Karpas-422 (cell line): ENCODE measurements around the gene SMO. TPM values are rescaled to one million over a fixed set of nuclear protein-coding genes. Genes with fewer than 3 reads are reported as not detected.

Experiments used
- DNase-seq: peaks from one replicate; pipeline ENCODE4 v3.0.0-alpha.2; 2015
- H2AFZ ChIP-seq: fragments of 200-600 bp; sonication (generic); 2 replicates; pipeline ENCODE4 v1.6.1; 2014; ENCODE audit warnings: antibody characterized with exemption, low read length, mixed read lengths
- H3K27ac ChIP-seq: fragments of 200-600 bp; sonication (generic); 2 replicates; pipeline ENCODE4 v1.5.1; 2014; ENCODE audit warnings: mild to moderate bottlenecking, low read length, moderate library complexity
- H3K27me3 ChIP-seq: fragments of 200-600 bp; sonication (generic); 2 replicates; pipeline ENCODE4 v1.6.1; 2014; ENCODE audit warnings: low read length, mixed read lengths
- H3K36me3 ChIP-seq: fragments of 200-600 bp; sonication (generic); 2 replicates; pipeline ENCODE4 v1.6.1; 2014; ENCODE audit warnings: low read length, mixed read lengths; ENCODE audit not compliant: insufficient read depth
- H3K4me1 ChIP-seq: fragments of 200-600 bp; sonication (generic); 2 replicates; pipeline ENCODE4 v1.6.1; 2014; ENCODE audit warnings: mild to moderate bottlenecking, low read length, mixed read lengths
- H3K4me2 ChIP-seq: fragments of 200-600 bp; sonication (generic); 2 replicates; pipeline ENCODE4 v1.6.1; 2014; ENCODE audit warnings: low read length, low read depth, mild to moderate bottlenecking; ENCODE audit not compliant: poor library complexity, severe bottlenecking
- H3K4me3 ChIP-seq: fragments of 200-600 bp; sonication (generic); 2 replicates; pipeline ENCODE4 v1.5.1; 2014; ENCODE audit warnings: mild to moderate bottlenecking, antibody characterized with exemption, low read length, mixed read lengths
- H3K79me2 ChIP-seq: fragments of 200-600 bp; sonication (generic); 2 replicates; pipeline ENCODE4 v1.6.1; 2014; ENCODE audit warnings: mild to moderate bottlenecking, low read length, mixed read lengths
- H3K9ac ChIP-seq: fragments of 200-600 bp; sonication (generic); 2 replicates; pipeline ENCODE4 v1.6.0; 2014; ENCODE audit warnings: low read length
- H3K9me2 ChIP-seq: fragments of 200-600 bp; sonication (generic), shearing (Covaris generic); replicated peaks from 2 replicates; pipeline ENCODE4 v1.6.0; 2014; ENCODE audit warnings: mild to moderate bottlenecking, low read length, moderate library complexity; ENCODE audit not compliant: insufficient read depth
- H3K9me3 ChIP-seq: fragments of 300-700, 200-600 bp; sonication (generic); 2 replicates; pipeline ENCODE4 v1.6.1; 2014; ENCODE audit warnings: low read length, mixed read lengths
- H4K20me1 ChIP-seq: fragments of 200-600 bp; sonication (generic); 2 replicates; pipeline ENCODE4 v1.6.1; 2014; ENCODE audit warnings: mild to moderate bottlenecking, antibody characterized with exemption, low read length, low read depth; ENCODE audit not compliant: insufficient read depth
- total RNA-seq: library from RNA; depleted of rRNA; stranded (reverse); fragments of >200 nt; shearing (Covaris generic); gene quantifications from 2 replicates; pipeline ENCODE4 v1.2.3, GENCODE V29; 2014; ENCODE audit warnings: low replicate concordance

SMO gene
- total RNA-seq, 1 experiment from 2014 or later, result not detected

DNA sequence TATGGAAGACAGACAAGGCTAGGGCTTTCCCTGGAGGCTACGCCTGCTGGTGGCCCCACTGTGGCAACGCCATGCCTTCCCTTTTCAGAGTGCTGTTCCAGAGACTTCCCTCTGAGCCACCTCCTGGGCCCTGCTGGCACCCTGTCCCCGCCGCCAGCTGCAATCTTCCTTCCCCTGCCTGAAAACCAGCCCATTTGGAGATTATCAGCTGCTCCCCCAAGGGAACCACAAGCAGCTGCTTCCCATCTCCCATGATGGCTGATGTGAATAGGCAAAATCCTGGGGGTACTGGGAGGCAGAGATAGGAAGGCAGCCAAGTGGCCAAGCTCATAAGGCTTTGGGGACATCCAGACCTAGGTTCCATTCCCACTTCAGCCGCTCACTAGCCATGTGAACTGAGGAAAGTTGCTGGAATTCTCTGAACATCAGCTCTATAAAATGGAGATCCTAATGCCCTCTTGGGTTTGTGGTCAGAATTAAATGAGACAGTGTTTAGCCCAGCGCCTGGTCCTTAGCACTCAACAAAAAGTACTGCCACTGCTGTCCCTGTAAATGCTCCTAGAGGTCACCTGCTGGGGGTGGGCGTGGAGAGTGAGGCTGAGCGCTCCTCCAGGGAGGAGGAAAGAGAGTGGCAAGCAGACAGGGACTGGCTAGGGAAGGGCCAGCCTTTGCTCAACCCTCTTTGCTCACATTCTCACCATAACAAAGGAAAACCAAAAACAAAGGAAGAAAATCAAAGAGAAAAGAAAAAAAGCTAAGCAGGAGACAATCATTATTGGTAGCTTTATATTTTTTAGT lies 38.0 kb upstream of the SMO start:
- H3K9me2 ChIP-seq, result no peaks in the 10 kb centered on the region
- no peaks in the 10 kb centered on the region for H3K9me3 ChIP-seq
- peaks cover 14% of the 10 kb centered on the region for H3K4me1 ChIP-seq
- no peak overlapping the region for H3K4me2 ChIP-seq
- H3K27ac ChIP-seq, result no peak overlapping the region
- H3K36me3 ChIP-seq, result no peaks in the 10 kb centered on the region
- no peak overlapping the region for H2AFZ ChIP-seq
- H3K79me2 ChIP-seq, result no peaks in the 10 kb centered on the region
- no peak for DNase-seq
- H3K4me3 ChIP-seq, result no peak overlapping the region
- no peak overlapping the region for H3K9ac ChIP-seq
- H3K27me3 ChIP-seq, result no peaks in the 10 kb centered on the region
- H4K20me1 ChIP-seq, result 0 out of 2 replicates have a peak, but pooled peaks cover 8% of the 10 kb centered on the region

DNA sequence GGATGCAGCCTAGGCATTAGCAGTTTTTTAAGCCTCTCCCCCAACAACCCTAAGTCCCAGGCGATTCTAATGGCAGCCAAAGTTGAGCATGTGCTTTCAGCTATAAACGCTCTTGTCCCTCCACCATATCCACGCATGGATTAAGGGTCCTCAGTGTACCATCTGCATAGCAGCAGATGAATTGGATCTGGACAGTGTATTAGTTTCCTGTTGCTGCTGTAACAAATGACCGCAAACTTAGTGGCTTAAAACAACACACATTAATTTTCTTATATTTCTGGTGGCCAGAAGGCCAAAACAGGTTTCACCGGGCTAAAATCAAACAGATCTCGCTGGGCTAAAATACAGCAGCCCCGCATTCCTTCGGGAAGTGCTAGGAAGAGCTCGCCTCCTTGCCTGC lies 30.8 kb upstream of the SMO start:
- H3K4me3 ChIP-seq, result no peak overlapping the region
- no peak overlapping the region for H3K4me2 ChIP-seq
- H3K4me1 ChIP-seq, result peaks cover 10% of the 10 kb centered on the region
- no peaks in the 10 kb centered on the region for H3K79me2 ChIP-seq
- no peak overlapping the region for H3K9ac ChIP-seq
- H3K27me3 ChIP-seq, result no peaks in the 10 kb centered on the region
- no peaks in the 10 kb centered on the region for H3K9me3 ChIP-seq
- H2AFZ ChIP-seq, result no peak overlapping the region
- no peaks in the 10 kb centered on the region for H4K20me1 ChIP-seq
- no peak for DNase-seq
- H3K36me3 ChIP-seq, result no peaks in the 10 kb centered on the region
- H3K9me2 ChIP-seq, result no peaks in the 10 kb centered on the region
- no peak overlapping the region for H3K27ac ChIP-seq

DNA sequence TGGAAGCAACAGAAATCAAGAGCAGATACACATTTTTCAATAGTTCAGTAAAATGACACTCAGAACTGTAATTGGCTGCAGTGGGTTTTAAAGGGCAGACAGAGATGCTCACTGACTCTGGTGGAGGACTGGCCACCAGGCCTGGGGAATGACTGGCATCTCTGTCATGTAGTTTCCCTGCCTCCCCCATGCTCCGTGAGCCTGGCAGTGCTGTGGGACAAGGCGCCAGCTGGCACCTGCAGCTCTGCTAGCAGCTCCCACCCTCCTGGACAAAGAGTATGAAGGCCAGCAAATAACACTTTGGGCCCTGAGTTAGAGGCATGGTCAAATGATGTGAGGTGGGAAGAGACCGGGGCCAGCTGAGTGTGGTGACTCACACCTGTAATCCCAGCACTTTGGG lies 28.9 kb upstream of the SMO start:
- H3K9ac ChIP-seq, result no peak overlapping the region
- H2AFZ ChIP-seq, result no peak overlapping the region
- H3K27ac ChIP-seq, result no peak overlapping the region

DNA sequence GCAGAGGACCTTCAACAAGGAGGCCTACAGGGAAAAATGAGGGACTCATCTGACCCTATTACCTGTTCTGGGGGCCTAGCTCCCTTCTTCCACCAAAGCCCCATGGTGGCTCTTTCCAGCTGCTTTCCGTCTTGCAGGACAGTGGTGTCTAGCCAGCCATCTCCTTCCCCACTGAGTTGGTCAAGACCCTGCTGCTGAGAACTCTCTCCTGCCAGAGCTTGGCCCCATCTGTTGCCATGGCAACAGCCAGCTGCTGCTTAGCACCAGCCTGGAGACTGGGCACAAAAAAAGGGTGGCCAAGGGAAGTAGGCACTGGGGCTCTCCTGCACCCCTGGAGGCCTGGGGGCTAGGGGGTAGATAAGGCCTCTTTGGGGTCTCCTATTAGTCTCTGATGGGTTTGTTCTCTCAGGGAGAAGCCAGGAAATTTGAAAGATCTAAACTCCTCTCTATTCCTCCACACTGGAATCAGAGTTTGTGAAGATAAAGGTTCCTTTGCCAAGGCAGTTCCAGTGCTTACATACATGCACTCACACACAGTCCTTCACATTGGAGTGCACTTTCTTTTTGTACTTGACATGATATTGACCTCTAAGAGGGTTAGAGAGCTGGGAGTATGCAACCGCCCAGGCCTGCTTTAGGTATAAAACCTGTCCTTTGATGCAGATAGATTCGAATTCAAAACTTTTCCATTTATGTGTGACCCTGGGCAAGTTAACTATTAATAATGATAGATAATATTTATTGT lies 28.1 kb upstream of the SMO start:
- H3K27ac ChIP-seq, result no peak overlapping the region
- H3K9me2 ChIP-seq, result no peaks in the 10 kb centered on the region
- no peaks in the 10 kb centered on the region for H3K36me3 ChIP-seq
- H2AFZ ChIP-seq, result no peak overlapping the region
- H3K9ac ChIP-seq, result no peak overlapping the region
- H3K4me2 ChIP-seq, result no peak overlapping the region
- peaks cover 10% of the 10 kb centered on the region for H3K4me1 ChIP-seq
- no peak overlapping the region for H3K4me3 ChIP-seq
- H3K9me3 ChIP-seq, result no peaks in the 10 kb centered on the region
- no peaks in the 10 kb centered on the region for H3K27me3 ChIP-seq
- DNase-seq, result no peak
- no peaks in the 10 kb centered on the region for H3K79me2 ChIP-seq
- no peaks in the 10 kb centered on the region for H4K20me1 ChIP-seq

More for the DNA sequence above, 28.9 kb upstream of the SMO start:
- no peaks in the 10 kb centered on the region for H4K20me1 ChIP-seq
- peaks cover 10% of the 10 kb centered on the region for H3K4me1 ChIP-seq
- no peaks in the 10 kb centered on the region for H3K79me2 ChIP-seq
- no peak for DNase-seq
- H3K4me2 ChIP-seq, result no peak overlapping the region
- no peaks in the 10 kb centered on the region for H3K9me2 ChIP-seq
- no peaks in the 10 kb centered on the region for H3K36me3 ChIP-seq
- no peak overlapping the region for H3K4me3 ChIP-seq
- H3K9me3 ChIP-seq, result no peaks in the 10 kb centered on the region
- no peaks in the 10 kb centered on the region for H3K27me3 ChIP-seq

DNA sequence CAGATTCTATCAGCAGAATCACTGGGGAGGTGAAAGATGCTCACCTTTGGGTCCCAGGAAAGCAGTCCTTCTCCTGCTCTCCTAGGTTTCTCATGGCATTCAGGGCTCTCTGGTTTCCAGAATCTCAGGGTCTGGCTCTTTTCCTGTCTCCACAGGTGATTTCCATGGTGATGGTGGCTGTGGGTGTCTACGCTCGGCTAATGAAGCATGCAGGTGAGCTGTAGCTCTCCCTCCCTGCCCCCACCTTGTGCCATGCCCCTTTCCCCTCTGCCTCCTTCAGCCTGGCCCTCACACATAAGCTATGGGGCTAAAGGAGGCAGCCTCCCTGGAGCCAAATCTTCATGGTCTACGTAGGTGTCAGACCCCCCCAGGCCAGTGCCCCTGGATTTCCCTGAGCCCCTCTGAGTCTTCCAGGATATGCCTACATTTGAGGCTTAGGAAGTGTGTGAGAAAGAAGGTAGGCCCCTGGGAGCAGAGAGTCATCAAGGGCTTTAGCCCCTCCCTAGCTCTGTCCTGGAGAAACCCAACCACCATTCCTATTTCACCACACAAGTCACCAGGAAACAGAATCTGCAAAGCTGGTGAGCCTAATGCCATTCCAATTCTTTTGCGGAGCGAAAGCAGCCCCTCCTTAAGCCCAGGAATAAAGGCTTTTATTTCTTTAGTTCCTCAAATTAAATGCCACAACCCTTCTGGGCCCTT lies 26.8 kb upstream of the SMO start:
- no peaks in the 10 kb centered on the region for H3K27me3 ChIP-seq
- no peak overlapping the region for H3K4me2 ChIP-seq
- no peak overlapping the region for H3K27ac ChIP-seq
- no peak for DNase-seq
- H3K9ac ChIP-seq, result no peak overlapping the region
- no peaks in the 10 kb centered on the region for H3K9me2 ChIP-seq
- H3K4me3 ChIP-seq, result no peak overlapping the region
- H3K4me1 ChIP-seq, result peaks cover 10% of the 10 kb centered on the region
- H3K36me3 ChIP-seq, result no peaks in the 10 kb centered on the region
- H3K9me3 ChIP-seq, result no peaks in the 10 kb centered on the region
- no peak overlapping the region for H2AFZ ChIP-seq
- no peaks in the 10 kb centered on the region for H3K79me2 ChIP-seq
- H4K20me1 ChIP-seq, result no peaks in the 10 kb centered on the region

DNA sequence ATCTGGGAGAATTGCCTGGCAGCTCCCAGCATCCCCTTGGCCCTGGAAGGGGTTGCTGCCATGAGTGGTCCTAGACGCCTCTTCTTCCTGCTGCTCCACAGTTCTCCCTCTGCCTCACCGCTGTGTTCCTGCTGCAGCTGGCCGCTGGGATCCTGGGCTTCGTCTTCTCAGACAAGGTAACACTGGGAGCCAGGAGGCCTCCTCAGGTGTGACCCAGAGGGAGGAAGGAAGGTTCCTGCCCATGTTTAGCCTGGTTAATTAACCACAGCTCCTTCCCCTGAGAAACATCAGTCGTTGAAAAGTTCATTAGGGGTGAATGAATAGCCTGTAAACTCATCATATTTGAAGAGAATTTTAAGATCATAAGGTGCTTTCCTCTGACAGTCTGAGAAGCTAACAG lies 25.7 kb upstream of the SMO start:
- Histone ChIP-seq H3K4me1 (peaks cover 10% of the 10 kb centered on the region), H4K20me1 (no peaks in the 10 kb centered on the region), H3K9me2 (no peaks in the 10 kb centered on the region), H3K4me2 (no peak overlapping the region), H3K4me3 (no peak overlapping the region), H3K9me3 (no peaks in the 10 kb centered on the region), H3K27me3 (no peaks in the 10 kb centered on the region), H3K27ac (no peak overlapping the region), H3K79me2 (no peaks in the 10 kb centered on the region), H3K9ac (no peak overlapping the region), H3K36me3 (no peaks in the 10 kb centered on the region), H2AFZ (no peak overlapping the region)
- no peak for DNase-seq

DNA sequence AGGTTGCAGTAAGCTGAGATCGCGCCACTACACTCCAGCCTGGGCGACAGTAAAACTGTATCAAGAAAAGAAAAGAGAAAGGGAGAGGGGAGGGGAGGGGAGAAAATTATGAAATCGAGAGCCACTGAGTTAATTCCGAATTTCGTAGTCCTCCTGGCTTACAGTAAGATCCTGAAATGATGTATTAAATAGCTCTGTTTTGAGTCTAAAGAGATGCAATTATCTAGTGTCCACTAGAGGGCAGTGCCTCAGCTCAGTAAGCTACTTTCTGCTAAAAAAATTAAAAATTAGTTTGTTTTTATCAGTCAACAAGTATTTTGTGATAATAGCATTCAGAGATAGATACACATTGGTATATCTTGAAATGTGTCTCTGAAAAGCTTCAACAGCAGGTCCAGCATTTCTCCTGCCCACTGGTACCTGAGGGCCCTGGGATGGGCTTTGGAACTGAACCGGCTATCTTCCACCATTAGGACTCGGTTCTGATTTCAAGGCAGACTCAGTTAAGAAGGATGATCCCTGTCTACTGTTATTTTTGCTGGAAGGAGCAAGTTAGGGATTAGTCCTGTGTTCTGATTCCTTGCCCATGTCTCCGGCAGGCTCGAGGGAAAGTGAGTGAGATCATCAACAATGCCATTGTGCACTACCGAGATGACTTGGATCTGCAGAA lies 24.4 kb upstream of the SMO start:
- H3K79me2 ChIP-seq, result no peaks in the 10 kb centered on the region
- H3K4me1 ChIP-seq, result peaks cover 14% of the 10 kb centered on the region
- no peaks in the 10 kb centered on the region for H4K20me1 ChIP-seq
- no peak overlapping the region for H3K27ac ChIP-seq
- no peak overlapping the region for H3K4me3 ChIP-seq
- H3K36me3 ChIP-seq, result no peaks in the 10 kb centered on the region
- no peak overlapping the region for H3K9ac ChIP-seq
- no peak overlapping the region for H2AFZ ChIP-seq
- no peaks in the 10 kb centered on the region for H3K27me3 ChIP-seq
- no peak overlapping the region for H3K4me2 ChIP-seq
- peak; percentile 83 for DNase-seq
- no peaks in the 10 kb centered on the region for H3K9me3 ChIP-seq
- H3K9me2 ChIP-seq, result no peaks in the 10 kb centered on the region

DNA sequence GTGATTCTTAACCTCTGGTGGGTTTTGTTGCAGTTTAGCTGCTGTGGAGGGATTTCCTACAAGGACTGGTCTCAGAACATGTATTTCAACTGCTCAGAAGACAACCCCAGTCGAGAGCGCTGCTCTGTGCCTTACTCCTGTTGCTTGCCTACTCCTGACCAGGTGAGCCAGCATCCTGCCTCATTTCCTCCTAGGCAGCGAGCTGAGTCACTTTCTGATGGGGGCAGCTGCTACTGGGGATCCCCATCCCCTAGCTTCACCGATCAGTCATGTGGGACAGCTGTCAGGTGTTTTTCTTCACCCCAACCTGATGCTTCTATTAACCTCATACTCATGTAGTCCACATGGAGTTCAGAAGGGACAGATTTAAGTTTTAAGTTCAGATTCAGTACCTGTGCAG lies 21.7 kb upstream of the SMO start:
- Histone ChIP-seq H3K4me1 (peaks cover 22% of the 10 kb centered on the region), H3K9me3 (no peaks in the 10 kb centered on the region), H3K27ac (no peak overlapping the region), H3K36me3 (no peaks in the 10 kb centered on the region), H2AFZ (no peak overlapping the region), H3K9me2 (no peaks in the 10 kb centered on the region), H3K27me3 (no peaks in the 10 kb centered on the region), H3K4me3 (no peak overlapping the region), H3K79me2 (no peaks in the 10 kb centered on the region), H3K4me2 (no peak overlapping the region), H3K9ac (no peak overlapping the region), H4K20me1 (no peaks in the 10 kb centered on the region)
- no peak for DNase-seq
